ENCODE measurements around the gene LEPROT. TPM values are rescaled to one million over a fixed set of nuclear protein-coding genes. Genes with fewer than 3 reads are reported as not detected.

The LEPROT gene
- polyA plus RNA-seq, 4 donors = 155 to 167 (median 164) TPM

DNA sequence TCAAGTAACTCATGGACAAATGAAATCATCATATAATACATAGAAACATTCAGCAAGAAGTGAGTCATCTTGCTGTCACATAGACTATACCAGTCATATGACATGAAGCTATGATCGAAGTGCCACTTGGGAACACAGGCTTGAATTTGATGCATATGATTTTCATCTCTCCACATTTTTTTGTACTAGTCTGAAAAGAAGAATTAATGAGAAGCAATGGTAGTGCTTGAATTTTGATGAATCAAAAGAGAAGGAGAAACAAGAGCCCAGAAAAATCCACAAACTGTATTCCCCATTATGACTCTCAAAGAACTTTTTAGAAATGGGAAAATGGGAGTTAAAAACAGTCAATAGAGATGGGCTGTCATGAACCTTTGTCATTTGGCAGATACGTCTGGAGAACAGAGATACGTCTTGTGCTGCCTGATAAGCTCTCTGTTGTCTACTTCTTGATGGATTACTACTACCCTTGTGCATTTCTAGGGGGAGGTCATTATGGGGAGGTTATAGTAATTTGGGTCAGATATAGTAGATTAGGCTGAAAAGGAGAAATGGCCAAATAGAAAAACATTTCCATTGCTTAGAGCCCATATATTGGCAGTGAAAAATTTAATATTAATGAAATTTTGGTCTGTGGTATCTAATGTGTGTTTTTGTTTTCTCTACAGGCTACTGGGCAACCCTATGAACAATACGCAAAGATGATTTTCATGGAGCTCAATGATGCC lies 8.0 kb upstream of the LEPROT start:
- no peak for DNase-seq (ENCODE audit: low read depth in 4 of 4, low spot score in 2 of 4)

DNA sequence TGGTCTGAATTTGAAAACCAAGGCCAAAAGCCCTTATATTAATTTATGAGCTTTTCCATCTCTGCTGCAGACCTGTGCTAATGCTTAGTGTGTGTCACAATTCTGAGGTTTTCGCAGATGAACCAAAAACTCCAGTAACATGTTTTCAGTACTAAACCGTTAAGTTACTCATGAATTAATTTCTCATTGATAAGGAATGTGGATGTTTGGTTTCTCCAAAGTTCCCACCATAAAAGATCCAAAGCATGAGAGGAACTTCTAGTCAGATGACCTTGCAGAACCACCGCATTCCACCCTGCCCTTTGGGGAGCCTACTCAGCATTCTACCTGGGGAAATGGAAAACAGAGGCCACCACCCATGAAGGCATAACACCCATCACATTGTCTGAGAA lies 7.5 kb upstream of the LEPROT start:
- no peak for DNase-seq (ENCODE audit: low read depth in 4 of 4, low spot score in 2 of 4)

DNA sequence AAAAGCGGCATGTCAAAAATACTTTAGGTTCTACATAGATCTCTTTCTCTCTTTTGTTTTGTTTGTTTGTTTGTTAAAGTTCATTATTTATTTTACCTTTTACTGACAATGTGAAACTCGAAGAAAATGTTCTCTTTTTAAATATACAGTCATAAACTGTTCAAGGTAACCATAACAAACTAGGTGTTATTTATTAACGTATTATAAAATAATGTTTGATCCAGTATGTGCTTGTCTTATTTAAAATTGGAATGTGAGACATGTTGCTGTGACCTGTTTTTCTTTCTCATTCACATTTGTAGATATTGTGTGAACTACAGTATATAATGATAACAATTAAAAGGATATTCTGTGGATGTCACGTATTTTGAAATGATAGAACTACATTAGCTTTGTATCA lies 5.9 kb upstream of the LEPROT start:
- no peak for DNase-seq (ENCODE audit: low read depth in 4 of 4, low spot score in 2 of 4)

DNA sequence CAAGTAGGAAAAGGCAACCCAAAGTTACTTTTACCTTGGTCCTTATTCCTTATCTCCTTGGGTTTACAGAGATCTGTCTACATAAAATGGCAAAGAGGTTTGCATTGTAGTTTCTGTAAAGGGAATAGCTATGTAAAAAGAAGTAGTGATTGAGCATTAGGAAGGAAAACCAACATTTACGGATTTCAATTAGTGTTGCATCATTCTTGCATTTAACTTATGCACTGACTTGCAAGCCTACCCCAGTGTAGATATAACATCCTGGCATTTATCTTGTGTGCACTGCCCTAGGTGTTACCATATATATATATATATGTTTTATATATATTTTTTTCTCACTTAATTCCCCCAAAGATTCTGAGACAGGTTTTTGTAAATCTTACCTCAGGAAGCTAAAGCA lies 3.7 kb upstream of the LEPROT start:
- no peak for DNase-seq (ENCODE audit: low read depth in 4 of 4, low spot score in 2 of 4)

DNA sequence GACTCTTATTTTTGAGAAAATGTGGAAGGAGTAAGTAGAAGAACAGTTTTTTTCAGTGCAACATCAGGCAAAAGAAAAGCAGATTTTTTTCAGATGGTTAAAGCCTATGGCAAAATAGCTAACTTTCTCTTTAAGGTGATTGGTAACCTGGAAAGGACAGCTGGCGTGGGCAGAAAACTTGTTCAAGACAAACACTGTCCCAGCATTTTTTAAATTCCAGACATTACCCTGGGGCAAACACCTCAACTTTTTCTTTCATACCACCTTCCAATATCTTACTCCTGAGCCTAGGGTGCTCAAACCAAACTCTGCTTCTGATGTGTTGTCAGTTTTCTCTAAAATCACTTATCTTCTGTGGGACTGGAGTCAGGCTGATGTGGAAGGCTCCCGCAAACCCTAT lies 2.7 kb upstream of the LEPROT start:
- DNase-seq (ENCODE audit: low read depth in 4 of 4, low spot score in 2 of 4) = no peak

DNA sequence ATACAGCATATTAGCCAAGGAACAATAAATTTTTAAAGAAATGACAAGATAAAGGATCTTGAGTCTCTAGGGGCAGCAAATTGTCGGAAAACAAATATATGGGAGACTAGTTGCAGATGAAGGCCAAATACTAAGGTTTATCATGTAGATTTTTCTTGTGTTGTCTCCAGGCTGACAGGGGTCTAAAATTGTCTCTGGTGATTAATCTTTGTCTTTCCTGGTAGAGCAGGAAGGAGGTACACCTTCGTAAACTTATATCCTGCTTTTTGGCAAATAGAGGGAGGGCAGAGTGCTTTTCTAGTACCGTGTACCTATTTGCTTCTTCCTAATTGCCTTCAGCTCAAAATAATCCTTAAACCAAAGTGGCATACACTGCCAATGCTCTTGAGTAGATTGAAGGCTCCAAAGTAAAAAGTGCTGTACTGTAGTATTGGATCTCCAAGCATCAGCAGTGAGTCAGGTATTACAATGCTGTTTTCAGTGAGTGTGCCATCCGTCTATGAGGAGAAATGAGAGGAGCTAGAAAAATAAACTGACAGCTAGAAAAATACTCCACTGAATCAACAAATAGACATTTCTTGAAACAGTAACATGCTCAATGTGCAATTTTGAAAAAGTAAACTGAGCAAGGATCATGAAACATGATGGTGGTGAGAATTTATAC lies 1.8 kb upstream of the LEPROT start:
- DNase-seq (ENCODE audit: low read depth in 4 of 4, low spot score in 2 of 4) = no peak

DNA sequence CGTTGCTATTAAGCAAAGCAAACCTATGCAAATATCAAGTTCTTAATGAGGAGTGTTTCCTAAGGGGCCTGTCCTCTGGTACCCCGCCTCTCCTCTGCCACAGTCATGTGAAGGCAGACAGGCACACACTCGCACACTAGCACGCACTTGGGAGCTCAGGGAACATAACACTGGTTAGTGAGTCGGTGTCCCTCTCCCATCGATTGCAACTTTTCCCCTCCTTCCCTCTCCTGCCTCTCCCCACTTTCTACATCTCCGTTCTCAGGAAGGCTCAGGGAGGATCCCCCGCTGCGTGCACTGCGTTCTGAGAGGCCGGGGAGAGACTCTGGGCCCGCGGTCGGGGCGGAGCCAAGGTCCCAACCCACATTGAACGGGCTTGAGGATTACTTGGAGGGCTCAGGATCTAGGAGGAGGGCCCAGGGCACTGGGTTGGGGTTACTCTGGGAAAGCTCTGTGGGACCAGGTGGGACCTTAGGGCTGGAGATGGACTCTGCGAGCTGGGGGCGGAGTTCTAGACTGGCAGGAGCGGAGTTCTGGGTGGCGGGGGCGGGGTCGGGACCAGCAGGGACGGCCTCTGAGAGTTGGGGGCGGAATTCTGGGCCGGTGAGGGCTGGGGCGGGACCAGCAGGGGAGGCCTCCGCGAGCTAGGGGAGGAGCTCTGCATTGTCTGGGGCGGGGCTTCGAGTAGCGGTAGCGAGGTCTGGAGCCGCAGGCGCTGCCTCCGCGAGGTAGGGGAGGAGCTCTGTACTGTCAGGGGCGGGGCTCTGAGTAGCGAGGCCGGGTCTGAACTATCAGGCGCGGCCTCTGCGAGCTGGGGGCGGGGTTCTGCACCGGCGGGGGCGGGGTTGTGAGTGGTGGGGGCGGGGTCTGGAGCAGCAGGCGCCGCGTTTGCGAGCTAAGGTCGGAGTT lies 533 bp upstream of the LEPROT start:
- peak; percentile 82 to 94 (median 91) for DNase-seq (ENCODE audit: low read depth in 4 of 4, low spot score in 2 of 4)

DNA sequence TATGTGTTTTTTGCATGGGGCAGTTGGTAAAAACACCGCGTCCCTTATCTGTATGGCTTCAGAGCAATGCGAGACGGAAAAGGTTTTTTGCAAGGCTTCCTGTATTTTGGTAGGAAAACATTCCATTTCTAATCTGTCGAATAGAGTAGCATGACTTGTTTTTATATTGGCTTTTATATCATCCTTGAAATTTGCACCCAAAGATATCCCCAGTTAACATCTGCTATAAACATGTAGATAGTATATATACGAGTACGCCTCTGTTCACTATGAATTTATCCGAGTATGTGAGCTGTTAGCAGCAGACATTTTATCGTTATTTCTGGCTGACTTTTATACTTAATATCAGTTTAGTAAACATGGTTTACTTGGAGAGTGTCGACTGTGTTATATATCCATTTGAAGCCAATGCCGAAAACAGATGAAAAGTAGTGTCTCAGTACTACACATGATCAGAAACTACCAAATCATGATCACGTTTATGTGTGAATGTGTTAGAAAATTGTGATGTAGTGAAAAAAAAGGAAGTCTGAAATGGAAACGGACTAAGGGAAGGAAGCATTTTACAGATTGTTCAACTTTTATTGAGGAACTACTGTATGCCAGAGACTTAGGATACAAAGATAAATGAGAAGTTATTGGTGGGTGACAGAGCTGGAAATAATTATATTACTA lies 1.0 kb downstream of the LEPROT start:
- peak in 2 of 4 donors; percentile 6 to 41 for DNase-seq (ENCODE audit: low read depth in 4 of 4, low spot score in 2 of 4)

DNA sequence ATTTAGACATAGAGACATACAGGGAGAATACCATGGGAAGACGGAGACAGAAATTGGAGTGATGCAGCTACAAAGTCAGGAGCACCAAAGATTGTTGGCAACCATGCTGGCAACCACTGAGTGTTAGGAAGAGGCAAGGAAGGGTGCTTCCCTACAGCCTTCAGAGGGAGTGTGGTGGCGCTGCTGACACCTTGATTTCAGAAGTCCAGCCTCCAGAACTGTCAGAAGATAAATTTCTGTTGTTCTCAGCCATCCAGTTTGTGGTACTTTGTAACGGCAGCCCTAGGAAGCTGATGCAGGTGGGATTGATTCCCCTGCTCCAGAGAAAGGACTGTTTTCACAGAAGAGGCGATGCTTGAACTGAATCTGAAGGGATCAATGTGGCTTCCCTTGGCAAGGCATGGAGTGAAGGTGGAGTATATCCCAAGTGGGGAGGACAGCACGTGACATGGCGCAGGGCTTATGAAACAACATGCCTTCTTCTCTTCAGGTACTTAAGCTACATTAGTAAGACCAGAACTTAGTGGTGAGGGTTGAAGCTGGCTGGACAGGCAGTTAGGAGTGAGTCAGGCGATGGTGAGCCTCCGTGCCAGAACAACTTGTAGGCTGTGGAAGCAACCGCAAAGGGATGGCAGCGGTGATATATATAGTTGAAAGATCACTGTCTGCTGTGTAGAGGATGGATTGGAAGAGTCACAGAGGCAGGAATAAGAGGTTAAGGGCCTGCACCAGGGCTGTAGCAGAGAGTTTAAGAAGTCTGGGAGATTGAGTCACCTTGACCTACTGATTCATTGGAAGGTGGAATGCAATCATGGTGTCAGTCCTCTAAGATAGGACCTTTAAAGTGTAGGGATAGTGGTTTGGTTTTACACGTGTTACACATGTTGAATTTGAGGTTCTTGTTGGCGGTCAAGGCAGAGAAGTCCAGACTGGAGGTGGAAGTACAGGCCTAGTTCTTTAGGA lies 2.1 kb downstream of the LEPROT start:
- DNase-seq (ENCODE audit: low read depth in 4 of 4, low spot score in 2 of 4) = no peak

DNA sequence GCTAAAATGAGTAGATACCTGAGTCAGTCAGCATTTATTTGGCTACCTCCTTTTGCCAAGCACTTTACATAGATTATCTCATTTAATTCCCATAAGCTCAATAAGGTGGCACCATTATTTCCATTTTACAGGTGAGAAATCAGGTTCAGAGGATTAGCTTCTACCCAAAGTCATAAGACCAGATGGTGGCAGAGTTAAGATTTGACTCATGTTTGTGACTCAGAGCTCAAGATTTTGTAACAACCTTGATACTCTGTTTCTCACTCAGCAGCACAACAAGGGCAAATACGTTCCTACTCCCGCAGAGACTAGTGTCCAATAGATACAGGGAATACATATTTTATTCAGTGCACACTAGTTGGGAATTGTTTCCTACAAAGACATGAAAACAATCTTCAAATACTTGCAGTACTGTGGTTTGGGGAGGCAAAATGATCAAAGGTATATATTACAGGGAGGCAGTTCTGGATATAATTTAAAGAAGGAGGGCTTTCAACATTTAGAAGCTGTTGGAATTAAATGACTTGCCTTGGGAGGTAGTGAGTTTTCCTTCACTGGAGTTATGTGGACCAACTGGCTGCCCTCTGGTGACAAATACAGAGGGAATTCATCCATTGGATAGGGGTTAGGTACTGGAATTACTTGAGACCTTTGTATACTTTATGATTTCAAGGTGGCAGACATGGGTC lies 3.6 kb downstream of the LEPROT start:
- DNase-seq (ENCODE audit: low read depth in 4 of 4, low spot score in 2 of 4) = no peak

DNA sequence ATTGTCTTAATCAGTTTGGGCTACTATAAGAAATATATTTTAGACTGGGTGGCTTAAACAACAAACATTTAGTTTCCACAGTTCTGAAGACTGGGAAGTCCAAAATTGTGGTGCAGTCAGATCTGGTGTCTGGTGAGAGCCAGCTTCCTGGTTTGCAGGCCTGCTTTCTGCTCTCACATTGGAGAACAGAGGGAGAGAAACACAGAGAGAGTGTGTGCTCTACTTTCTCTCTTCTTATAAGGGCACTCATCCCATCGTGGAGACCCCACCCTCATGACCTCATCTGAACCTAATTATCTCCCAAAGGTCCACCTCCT lies 4.1 kb downstream of the LEPROT start:
- no peak for DNase-seq (ENCODE audit: low read depth in 4 of 4, low spot score in 2 of 4)

DNA sequence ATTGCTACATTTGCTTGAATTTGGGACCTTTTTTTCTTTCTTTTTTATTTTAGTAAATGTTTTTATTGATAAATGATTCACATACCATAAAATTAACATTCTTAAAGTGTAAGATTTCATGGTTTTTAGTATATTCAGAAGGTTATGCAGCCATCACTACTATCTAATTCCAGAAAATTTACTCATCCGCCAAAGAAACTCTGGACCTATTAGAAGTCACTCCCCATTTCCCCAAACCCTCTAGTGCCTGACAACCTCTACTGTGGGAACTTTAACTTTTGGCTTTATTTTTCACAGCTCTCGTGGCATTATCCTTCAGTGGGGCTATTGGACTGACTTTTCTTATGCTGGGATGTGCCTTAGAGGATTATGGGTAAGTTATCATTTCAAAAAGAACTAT lies 4.5 kb downstream of the LEPROT start:
- no peak for DNase-seq (ENCODE audit: low read depth in 4 of 4, low spot score in 2 of 4)

DNA sequence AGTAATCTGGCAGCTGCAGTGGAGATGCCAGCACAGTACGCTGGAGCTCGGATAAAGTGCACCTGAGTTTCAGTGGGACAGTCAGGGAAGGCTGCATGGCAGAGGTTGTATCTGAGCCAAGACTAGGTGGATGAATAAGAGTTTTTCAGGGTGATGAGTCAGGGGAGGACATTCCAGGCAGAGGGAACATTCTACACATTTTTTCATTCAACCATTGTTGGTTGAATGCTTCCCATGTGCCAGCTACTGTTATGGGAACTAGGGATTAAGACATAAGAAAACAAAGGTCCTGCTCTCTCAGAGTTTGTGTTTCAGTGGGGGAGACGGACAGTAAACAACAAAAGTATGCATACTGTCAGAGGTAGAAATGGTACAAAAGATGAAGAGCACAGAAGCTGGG lies 5.2 kb downstream of the LEPROT start:
- DNase-seq (ENCODE audit: low read depth in 4 of 4, low spot score in 2 of 4) = no peak

DNA sequence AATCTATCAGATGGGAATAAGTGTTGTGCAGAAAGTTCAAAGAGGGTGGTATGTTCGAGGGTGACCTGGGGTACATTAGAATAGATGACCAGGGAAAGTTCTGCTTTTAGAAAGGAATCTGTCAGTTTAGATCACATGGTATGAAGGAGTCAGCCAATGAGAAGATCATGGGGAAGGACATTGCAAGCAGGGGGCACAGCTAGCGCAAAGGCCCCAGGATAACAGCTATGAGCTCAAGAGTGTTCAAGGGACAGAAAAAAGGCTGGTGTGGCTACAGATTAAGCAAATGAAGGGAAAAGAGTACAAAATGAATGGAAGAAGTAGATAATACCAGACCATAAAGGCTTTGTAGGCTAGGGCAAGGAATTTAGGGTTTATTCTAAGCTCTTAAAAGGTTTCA lies 8.6 kb downstream of the LEPROT start:
- DNase-seq (ENCODE audit: low read depth in 4 of 4, low spot score in 2 of 4) = no peak

DNA sequence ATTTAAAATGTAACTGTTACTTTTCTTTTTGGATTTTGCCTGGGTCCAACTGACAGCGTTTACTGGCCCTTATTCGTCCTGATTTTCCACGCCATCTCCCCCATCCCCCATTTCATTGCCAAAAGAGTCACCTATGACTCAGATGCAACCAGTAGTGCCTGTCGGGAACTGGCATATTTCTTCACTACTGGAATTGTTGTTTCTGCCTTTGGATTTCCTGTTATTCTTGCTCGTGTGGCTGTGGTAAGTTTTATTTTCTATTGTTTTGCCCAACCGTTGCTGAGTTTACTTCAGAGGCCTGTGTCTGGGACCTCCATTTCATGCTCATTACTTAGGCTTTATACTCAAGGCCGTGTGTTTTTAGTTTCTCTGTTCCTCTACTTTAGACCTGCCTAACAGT lies 9.3 kb downstream of the LEPROT start:
- DNase-seq (ENCODE audit: low read depth in 4 of 4, low spot score in 2 of 4) = no peak

DNA sequence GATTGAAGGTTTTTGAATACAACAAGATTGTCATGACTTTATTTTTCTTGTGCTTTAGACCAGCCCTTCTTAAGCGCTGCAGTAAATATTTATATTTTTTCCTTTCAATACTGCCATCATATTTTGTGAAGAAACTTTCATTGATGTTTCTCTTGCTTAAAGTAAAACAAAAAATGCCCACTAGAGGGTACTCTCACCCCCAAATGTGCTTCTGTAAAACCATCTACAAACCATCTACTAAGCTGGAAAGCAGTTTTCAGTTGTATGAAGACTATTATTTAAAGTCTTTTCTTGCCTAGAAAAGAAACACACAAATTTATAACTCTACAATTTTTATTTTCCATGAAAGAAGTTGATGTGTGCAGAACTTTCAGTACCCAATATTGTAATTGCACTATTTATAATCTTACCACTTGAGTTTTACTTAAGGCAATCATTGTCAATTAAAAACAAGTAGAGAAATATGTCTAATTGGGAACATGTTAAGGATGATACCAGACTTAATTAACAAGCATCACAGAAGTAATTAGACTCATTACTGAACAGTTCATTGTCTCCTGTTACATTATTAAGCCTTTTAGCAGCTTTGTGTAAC lies 10.7 kb downstream of the LEPROT start:
- peak in 1 of 4 donors; percentile 16 for DNase-seq (ENCODE audit: low read depth in 4 of 4, low spot score in 2 of 4)

DNA sequence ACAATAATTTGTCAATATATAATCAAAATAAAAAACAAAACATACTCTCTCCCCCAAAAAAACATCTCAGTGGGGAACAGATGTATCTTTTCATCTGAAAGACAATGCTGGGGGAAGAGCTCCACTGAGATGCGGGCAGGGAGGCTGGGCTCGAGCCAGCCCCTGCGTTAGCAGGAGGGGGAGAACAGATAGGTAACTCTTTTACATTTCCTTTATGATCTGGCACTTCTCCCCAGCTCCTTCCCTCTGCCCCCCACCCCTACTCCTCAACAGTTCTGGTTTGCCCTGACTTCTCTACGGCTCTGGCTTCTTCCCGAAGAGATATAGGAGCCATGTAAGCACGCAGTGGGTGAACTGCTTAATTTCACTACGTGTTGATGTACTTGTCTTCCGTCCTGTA lies 12.4 kb downstream of the LEPROT start:
- no peak for DNase-seq (ENCODE audit: low read depth in 4 of 4, low spot score in 2 of 4)

DNA sequence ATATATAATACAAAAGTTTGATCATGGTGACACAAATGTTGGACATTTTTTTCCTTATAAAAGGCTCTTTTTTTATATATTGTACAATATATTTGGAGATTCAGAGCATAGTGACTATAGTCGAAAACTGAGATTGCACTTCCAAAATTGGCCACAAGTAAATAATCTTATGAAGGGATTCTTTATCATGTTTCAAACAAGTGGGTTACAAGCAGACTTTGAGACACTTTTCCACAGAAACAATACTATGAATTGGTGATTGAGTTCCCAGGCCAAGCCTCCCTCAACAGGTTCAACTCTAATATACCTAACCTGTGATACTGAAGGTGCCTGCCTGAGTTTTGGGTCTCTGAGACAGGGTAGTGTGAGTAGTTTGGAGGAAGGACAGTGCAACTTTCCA lies 13.8 kb downstream of the LEPROT start:
- DNase-seq (ENCODE audit: low read depth in 4 of 4, low spot score in 2 of 4) = no peak

DNA sequence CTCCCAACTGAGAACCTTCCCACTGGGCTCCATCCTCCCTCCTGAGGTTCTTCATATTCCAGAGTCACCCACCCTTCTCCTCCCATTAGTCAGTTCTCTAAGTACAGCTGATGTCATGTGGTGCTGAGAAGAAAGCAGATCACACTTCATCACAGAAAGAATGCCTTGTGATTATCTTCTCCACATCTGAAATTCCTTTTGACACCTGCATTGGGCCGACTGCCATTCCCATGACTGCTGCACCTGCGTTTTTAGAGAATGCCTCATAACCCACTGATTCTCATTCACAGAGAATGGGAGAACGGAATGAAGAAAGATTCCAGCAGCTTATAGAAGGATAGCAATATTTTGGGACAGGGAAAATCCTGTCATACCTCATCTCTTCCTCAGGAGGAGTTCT lies 14.3 kb downstream of the LEPROT start:
- DNase-seq (ENCODE audit: low read depth in 4 of 4, low spot score in 2 of 4) = no peak
